Measurements from ENCODE around the gene MYRF. TPM values are rescaled to one million over a fixed set of nuclear protein-coding genes. Genes with fewer than 3 reads are reported as not detected.

The MYRF gene
- total RNA-seq, 1 donor from 2014 or later: 117 TPM

DNA sequence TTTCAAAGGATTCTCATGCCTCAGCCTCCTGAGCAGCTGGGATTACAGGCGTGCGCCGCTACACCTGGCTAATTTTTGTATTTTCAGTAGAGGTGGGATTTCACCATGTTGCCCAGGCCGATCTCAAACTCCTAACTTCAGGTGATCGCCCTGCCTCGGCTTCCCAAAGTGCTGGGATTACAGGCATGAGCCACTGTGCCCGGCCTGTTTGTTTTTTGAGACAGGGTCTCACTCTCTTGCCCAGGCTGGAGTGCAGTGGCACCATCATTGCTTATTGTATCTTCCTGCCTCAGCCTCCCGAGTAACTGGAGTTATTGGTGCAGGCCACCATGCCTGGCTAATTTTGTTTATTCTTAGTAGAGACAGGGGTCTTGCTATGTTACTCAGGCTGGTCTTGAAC, 83.8 kb downstream of the MYRF start:
- no peaks in the 10 kb centered on the region for H3K9me3 Mint-ChIP-seq (ENCODE audit: low read depth)
- no peak for DNase-seq (ENCODE audit: low spot score, unreplicated experiment)
- H3K4me3 Mint-ChIP-seq (ENCODE audit: low read depth): no peak overlapping the region
- TF ChIP-seq, protein P1, sequence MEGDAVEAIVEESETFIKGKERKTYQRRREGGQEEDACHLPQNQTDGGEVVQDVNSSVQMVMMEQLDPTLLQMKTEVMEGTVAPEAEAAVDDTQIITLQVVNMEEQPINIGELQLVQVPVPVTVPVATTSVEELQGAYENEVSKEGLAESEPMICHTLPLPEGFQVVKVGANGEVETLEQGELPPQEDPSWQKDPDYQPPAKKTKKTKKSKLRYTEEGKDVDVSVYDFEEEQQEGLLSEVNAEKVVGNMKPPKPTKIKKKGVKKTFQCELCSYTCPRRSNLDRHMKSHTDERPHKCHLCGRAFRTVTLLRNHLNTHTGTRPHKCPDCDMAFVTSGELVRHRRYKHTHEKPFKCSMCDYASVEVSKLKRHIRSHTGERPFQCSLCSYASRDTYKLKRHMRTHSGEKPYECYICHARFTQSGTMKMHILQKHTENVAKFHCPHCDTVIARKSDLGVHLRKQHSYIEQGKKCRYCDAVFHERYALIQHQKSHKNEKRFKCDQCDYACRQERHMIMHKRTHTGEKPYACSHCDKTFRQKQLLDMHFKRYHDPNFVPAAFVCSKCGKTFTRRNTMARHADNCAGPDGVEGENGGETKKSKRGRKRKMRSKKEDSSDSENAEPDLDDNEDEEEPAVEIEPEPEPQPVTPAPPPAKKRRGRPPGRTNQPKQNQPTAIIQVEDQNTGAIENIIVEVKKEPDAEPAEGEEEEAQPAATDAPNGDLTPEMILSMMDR (IDR thresholded peaks at IDR 0.05; ENCODE audit: unreplicated experiment): no peak
- H3K27ac Mint-ChIP-seq: peak overlapping the region; percentile 24
- H3K27me3 Mint-ChIP-seq: no peaks in the 10 kb centered on the region
- peaks cover 31% of the 10 kb centered on the region for H3K36me3 Mint-ChIP-seq (ENCODE audit: insufficient read depth)
- peaks cover 23% of the 10 kb centered on the region for H3K4me1 Mint-ChIP-seq (ENCODE audit: low read depth)

DNA sequence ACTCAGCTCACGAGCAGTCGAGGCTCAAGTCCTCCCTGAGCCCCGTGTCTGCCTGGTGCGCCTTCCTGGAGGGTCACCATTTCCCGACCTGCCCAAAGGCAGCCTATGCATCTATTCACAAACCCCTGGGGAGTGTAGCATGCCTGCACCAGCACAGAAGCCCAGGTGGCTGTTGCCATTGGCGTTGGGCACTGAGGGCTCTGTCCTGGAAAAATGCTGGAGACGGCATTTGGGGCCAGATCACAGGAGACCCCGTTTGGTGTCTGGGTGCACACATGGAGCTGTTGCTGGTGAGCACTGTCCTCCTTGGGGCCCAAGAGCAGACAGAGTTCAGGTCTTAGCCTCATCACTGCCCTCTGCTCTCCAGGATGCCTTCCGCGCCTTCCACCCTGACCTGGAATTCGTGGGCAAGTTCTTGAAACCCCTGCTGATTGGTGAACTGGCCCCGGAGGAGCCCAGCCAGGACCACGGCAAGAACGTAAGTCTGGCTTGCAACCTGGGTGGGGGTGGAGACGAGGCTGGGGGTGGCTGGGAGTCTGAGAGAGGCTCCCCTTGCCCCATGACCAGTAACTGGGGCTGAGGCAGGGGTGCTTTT, 85.1 kb downstream of the MYRF start:
- no peak for DNase-seq (ENCODE audit: low spot score, unreplicated experiment)
- Mint-ChIP-seq H3K27ac (no peak overlapping the region), H3K27me3 (no peaks in the 10 kb centered on the region), H3K9me3 (ENCODE audit: low read depth) (no peaks in the 10 kb centered on the region), H3K4me1 (ENCODE audit: low read depth) (peaks cover 15% of the 10 kb centered on the region), H3K4me3 (ENCODE audit: low read depth) (no peak overlapping the region), H3K36me3 (ENCODE audit: insufficient read depth) (peaks cover 36% of the 10 kb centered on the region)
- TF ChIP-seq, protein P1 (IDR thresholded peaks at IDR 0.05; ENCODE audit: unreplicated experiment): no peak

Other genes starting within 250 kb of the MYRF start
- gene LRRC10B, start 243.9 kb upstream of the MYRF start, total RNA-seq: 1.2 and 2.0 TPM in 2 replicates
- 10.3 and 11.7 TPM in 2 replicates for gene SYT7, start 171.6 kb upstream of the MYRF start, total RNA-seq
- gene DAGLA, start 72.2 kb upstream of the MYRF start, total RNA-seq: 8.7 and 9.3 TPM in 2 replicates
- 175 and 185 TPM in 2 replicates for gene TMEM258, start 40.0 kb downstream of the MYRF start, total RNA-seq
- 34.4 and 36.6 TPM in 2 replicates for gene FEN1, start 40.3 kb downstream of the MYRF start, total RNA-seq
- 114 and 121 TPM in 2 replicates for gene FADS1, start 64.4 kb downstream of the MYRF start, total RNA-seq
- 399 and 402 TPM in 2 replicates for gene FADS2, start 75.7 kb downstream of the MYRF start, total RNA-seq
- gene FADS3, start 138.9 kb downstream of the MYRF start, total RNA-seq: 21.2 and 23.7 TPM in 2 replicates
- 0.53 and 0.67 TPM in 2 replicates for gene RAB3IL1, start 164.9 kb downstream of the MYRF start, total RNA-seq
- gene BEST1, start 197.7 kb downstream of the MYRF start, total RNA-seq: 0.34 and 0.44 TPM in 2 replicates
- 1,669 and 1,699 TPM in 2 replicates for gene FTH1, start 215.0 kb downstream of the MYRF start, total RNA-seq

All from progenitor cell of endocrine pancreas (in vitro differentiated cells).